Anterior cingulate cortex (tissue), 58 donors: ENCODE data around the gene MADCAM1.
"Not testable (repeated sequence)": the region's sequence is repeated elsewhere in the genome, so short reads cannot be mapped to it uniquely, and the experiment has no call there.

Source experiments
- DNase-seq, 58 donors: peaks; one replicate each; lab custom pipeline; 2025; lab: John Stamatoyannopoulos, UW

The MADCAM1 gene

GRCh38 chr19:464208-464545 lies 32.1 kb upstream of the MADCAM1 start:
- DNase-seq: no peak

GRCh38 chr19:465056-465816 lies 31.1 kb upstream of the MADCAM1 start:
- no peak for DNase-seq

DNA sequence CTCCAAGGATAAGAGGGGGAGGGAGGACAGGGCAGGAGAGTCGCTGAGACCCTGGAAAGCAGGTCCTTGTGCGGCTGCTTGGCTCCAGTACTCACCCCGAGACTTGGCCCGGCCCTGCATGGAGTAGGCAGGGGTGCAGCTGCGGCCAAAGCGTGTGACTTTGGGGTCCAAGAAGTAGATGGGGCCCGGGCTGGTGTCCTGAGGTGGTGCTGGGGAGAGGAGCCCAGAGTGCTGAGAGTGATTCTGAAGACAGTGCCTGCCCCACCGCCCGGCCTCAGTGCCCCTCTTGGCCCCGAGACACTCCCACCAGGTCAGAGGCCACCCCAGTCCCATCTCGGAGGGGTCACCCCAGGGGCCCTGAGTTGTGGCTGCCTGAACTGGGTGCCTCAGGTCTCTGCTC lies 28.7 kb upstream of the MADCAM1 start:
- DNase-seq: no peak

DNA sequence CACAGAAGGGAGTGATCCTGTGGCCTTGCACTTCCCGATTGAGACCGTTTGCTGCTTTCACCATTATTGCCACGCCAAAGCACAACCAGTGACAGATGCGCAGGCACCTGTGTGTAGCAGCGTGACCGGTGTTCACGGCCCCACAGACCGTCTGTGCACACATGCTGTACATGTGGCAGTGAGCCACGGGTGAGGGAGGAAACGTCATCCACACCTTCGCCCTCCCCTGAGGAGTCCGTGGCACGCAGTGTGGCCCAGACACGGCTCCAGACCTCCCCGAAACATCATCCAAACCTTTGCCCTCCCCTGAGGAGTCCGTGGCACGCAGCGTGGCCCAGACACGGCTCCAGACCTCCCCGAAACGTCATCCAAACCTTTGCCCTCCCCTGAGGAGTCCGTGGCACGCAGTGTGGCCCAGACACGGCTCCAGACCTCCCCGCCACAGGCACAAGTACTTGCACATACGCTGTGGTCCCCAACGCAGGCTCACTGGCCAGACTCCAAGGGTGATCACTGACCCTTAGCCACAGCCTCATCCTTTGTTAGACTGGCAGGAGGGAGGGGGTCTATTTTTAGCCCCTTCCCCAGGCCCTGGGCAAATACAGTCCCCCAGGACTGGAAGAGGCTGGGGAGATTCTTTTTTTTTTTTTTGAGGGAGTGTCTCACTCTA lies 27.6 kb upstream of the MADCAM1 start:
- peak in 1 of 58 donors; percentile 26 for DNase-seq

- no peak for DNase-seq
Measured at GRCh38 chr19:469833-470232, 26.5 kb upstream of the MADCAM1 start.

- no peak for DNase-seq
Measured at GRCh38 chr19:470701-471100, 25.6 kb upstream of the MADCAM1 start.

DNA sequence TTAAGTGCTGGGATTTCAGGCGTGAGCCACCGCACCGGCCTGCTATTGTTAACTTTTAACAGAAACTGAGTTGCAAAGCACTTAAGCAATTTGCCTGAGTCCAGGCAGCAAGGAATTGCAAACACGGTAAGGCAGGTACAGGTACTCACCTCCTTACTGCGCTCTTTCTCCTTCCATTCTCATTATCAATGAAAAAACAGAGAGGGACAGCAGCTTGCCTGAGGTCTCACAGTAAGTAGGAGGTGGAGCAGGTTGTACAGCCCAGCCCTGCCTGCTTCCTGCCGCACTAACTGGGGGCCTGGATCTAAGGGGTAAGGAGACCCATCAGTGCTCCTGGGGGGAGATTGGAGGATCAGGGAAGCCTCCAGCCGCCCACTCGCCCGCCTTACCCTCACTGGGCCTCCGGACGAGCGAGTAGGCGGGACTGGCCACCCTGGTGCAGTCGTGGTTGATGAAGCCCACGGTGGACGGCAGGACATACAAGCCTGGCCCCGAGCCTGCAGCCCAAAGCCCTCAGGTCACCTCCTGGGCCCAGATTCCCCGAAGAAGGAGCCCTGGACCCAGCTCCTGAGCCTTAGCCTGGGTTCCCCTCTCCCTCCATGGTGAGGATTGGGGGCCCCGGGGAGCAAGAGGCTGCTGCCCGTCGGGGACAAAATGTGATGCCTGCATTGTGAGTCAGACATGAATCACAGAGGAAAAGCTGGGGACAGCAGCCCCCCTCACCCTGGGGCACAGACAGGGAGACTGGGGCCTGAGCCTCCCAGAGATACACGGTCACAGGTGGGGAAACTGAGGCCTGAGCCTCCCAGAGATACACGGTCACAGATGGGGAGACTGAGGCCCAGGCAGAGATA lies 24.1 kb upstream of the MADCAM1 start:
- no peak for DNase-seq

GRCh38 chr19:474126-475078 lies 21.9 kb upstream of the MADCAM1 start:
- no peak for DNase-seq

- no peak for DNase-seq
Measured at GRCh38 chr19:475360-475759, 20.9 kb upstream of the MADCAM1 start.

- DNase-seq: peak in 19 of 58 donors; percentile 8 to 58 (median 22)
Measured at GRCh38 chr19:478236-478903, 17.9 kb upstream of the MADCAM1 start.

DNA sequence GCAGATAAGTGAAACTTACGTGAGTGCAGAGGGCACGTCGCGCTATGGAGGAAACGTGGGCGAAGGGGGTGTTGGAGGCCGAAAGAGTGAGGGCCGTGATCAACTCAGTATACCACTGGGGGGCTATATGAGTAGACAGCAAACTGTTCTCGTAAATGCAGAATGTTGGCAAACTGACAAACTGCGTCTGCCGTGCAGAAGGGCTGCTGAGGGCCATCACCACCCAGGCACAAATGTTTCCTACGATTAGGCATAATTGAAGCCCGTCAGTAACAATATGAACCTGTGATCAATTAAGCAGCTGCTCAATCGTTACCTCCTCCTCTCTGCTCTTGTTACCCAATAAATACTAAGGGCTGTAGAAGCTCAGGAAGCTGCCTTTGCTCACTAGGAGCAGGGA lies 17.3 kb upstream of the MADCAM1 start:
- DNase-seq: no peak

DNA sequence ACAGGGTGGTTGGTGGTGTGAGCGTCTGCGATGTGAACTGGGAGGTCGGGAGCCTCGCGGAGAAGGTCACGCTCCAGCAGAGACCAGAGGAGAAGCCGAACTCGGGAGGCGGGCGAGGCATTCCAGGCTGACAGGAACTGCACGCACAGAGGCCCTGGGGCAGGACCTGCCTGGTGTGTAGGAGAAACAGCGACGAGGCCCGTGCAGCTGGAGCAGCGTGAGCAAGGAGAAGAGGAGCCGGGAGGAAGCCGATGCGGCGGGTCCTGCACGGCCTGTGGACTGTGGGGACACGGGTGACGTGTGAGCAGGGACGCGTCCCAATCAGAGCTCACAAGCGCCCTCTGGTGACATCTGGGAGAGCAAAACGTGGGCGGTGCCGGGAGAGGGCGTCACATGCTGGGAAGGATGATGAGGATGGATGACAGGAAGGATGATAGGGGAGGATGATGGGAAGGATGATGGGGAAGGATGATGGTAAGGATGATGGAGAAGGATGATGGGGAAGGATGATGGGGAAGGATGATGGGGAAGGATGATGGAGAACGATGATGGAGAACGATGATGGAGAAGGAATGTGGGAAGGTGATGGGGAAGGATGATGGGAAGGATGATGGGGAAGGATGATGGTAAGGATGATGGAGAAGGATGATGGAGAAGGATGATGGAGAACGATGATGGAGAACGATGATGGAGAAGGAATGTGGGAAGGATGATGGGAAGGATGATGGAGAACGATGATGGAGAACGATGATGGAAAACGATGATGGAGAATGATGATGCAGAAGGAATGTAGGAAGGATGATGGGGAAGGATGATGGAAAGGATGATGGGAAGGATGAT lies 16.1 kb upstream of the MADCAM1 start:
- peak in 47 of 58 donors; percentile 9 to 83 (median 45) for DNase-seq

DNA sequence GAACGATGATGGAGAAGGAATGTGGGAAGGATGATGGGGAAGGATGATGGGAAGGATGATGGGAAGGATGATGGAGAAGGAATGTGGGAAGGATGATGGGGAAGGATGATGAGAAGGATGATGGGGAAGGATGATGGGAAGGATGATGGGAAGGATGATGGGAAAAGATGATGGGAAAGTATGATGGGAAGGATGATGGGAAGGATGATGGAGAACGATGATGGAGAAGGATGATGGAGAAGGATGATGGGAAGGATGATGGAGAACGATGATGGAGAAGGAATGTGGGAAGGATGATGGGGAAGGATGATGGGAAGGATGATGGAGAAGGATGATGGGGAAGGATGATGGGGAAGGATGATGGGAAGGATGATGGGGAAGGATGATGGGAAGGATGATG lies 15.2 kb upstream of the MADCAM1 start:
- not testable (repeated sequence) for DNase-seq

- no peak for DNase-seq
Measured at GRCh38 chr19:482186-483041, 13.9 kb upstream of the MADCAM1 start.

DNA sequence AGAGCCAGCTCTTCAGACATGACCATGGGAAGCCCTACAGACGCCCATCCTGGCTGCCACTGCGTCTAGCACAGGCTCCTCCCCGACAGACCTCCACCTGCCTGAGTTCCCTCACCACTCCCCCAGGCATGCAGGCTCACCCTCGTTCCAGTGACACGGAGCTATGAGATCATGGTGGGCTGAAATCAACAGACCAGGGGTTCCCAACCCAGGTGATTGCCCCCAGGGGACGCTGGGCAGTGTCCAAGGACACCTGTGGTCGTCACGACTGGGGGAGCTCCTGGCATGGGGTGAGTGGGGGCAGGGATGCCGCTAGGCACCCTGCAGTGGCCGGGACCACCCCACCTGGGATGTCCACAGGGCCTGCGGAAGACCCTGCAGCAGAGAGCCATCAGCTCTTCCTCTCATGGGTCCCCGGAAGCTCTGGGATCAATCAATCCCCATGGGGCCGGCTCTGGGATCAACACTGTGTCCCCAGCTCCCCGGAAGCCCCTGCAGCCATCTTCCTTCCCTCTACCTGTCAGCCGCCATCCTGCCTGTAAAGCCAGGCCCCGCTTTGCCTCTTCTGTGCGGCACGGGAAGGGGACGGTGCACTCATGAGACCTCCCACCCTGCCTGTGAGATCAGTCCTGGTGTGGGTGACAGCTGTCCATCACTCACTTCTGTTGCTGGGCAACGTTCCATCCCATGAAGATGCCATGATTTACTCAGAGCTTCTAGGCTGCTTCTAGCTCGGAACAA lies 12.8 kb upstream of the MADCAM1 start:
- no peak for DNase-seq

- DNase-seq: no peak
Measured at GRCh38 chr19:484494-484893, 11.8 kb upstream of the MADCAM1 start.

DNA sequence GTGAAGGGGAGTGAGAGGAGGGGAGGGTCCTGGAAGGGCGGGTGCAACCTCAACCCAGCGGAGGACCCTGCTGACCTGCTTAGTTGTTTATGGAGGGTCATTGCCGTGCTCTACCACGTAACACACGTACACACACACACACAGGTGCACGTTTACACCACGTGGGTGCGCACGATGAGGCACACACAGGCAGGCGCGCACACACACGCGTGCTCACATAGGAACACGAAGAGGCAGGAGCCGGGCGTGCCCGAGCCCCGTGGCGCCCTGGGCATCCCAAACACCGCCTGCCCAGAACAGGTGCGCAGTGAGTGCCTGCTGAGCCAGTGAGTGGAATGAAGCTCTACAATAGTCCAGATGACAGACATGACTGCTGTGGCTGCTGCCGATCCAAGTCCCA lies 11.2 kb upstream of the MADCAM1 start:
- DNase-seq: peak in 2 of 58 donors; percentile 57 to 61
